Heart left ventricle (tissue), 16 donors: Measurements from ENCODE around the gene C2CD4D. TPM values are rescaled to one million over a fixed set of nuclear protein-coding genes. Genes with fewer than 3 reads are reported as not detected.

Experiments used
- ATAC-seq, 4 donors: fragments of 200-7000 bp; cut with Tn5 transposase; one replicate each; pipeline ENCODE4 v1.9.1; 2020 to 2022; ENCODE audit warnings: moderate library complexity in 4 of 4, mild to moderate bottlenecking in 3 of 4, moderate number of reproducible peaks in 1 of 4
- DNase-seq, 5 donors: peaks; one replicate each; pipeline ENCODE4 v3.0.0-alpha.2; 2020
- H3K27ac ChIP-seq, 12 donors: fragments of 200-600 bp; sonication (generic) in 4 of 12; one replicate each; pipeline versions ENCODE4 v1.5.0 to v1.8.0; 2016 to 2022; ENCODE audit warnings: mild to moderate bottlenecking in 2 of 12
- H3K27me3 ChIP-seq, 9 donors: fragments of 200-600 bp; sonication (generic) in 2 of 9; one replicate each; pipeline versions ENCODE4 v1.5.1 to v1.8.0; 2016 to 2022; ENCODE audit warnings: mild to moderate bottlenecking in 3 of 9
- H3K36me3 ChIP-seq, 9 donors: fragments of 200-600 bp; sonication (generic) in 2 of 9; one replicate each; pipeline versions ENCODE4 v1.5.0 to v1.8.0; 2018 to 2022; ENCODE audit warnings: mild to moderate bottlenecking in 2 of 9
- H3K4me1 ChIP-seq, 12 donors: fragments of 200-600 bp; sonication (generic) in 4 of 12; one replicate each; pipeline versions ENCODE4 v1.5.0 to v1.8.0; 2016 to 2022; ENCODE audit warnings: mild to moderate bottlenecking in 3 of 12
- H3K4me3 ChIP-seq, 12 donors: fragments of 200-600 bp; sonication (generic) in 4 of 12; one replicate each; pipeline versions ENCODE4 v1.5.0 to v1.8.0; 2017 to 2022; ENCODE audit warnings: mild to moderate bottlenecking in 9 of 12, moderate library complexity in 4 of 12
- H3K9me3 ChIP-seq, 12 donors: fragments of 200-600 bp; sonication (generic) in 4 of 12; one replicate each; pipeline versions ENCODE4 v1.5.0 to v1.8.0; 2016 to 2022; ENCODE audit warnings: mild to moderate bottlenecking in 1 of 12
- POLR2A ChIP-seq, 2 donors: fragments of 450-650 bp; IDR thresholded peaks; one replicate each; pipeline ENCODE4 v1.6.1; 2017; ENCODE audit warnings: antibody characterized with exemption in 2 of 2, mild to moderate bottlenecking in 2 of 2, moderate library complexity in 2 of 2
- WGBS, 4 donors: extraction: QIAGEN DNeasy Blood & Tissue Kit in 2 of 4; methylation state at CpG; one replicate each; pipeline versions ENCODE4 v1.1.5 to v1.1.7; 2013 to 2018; 5-methylcytosine and 5-hydroxymethylcytosine counted together
- intact Hi-C, 10 donors: fragments of 100-400 bp; cut with DNase I; formaldehyde crosslinking; loops; one replicate each; pipeline versions ENCODE4 v1.11.1 to v1.14.2; 2022
- polyA plus RNA-seq, 2 donors: library from polyadenylated mRNA; stranded (reverse); fragments of 200-250 nt; gene quantifications; one replicate each; pipeline ENCODE4 v1.2.3, GENCODE V29; 2013
- total RNA-seq, 9 donors: library from RNA; depleted of rRNA in 2 of 9; stranded (reverse); fragments of >200 nt in 2 of 9; fragmentation: NEBNext Ultra II Directional in 3 of 9; extraction: Animal tissue kit (Norgen Biotek cat#: 25700) in 3 of 9; gene quantifications; one replicate each; pipeline versions ENCODE4 v1.1.0 to v1.2.4, GENCODE V29; 2016 to 2023
- TF ChIP-seq, protein P1 (sequence below), 12 donors: fragments of 200-600 bp; sonication (generic) in 4 of 12; IDR thresholded peaks; one replicate each; pipeline versions ENCODE4 v1.5.0 to v1.8.0; 2018 to 2022; ENCODE audit warnings: antibody characterized with exemption in 12 of 12, mild to moderate bottlenecking in 5 of 12
- donor health status: ischemic (EF 13 %, LVEDD 7.1; RV severe dilation, severe dysfunction).
- donor health status: healthy with polysubstance abuse.
- donor health status: DM: no; HTN: yes; CAD: no.
- donor health status: DM: no; HTN: no; CAD: no.
- donor health status: ischemic (EF 25% LVEDD 6.9; RV normal size, moderate dysfunction).
- donor health status: ischemic (EF 25% LVEDD 5.7; RV mildly dilated, moderate dysfunction).
- donor health status: healthy.
- donor health status: DM: yes; HTN: yes; CAD: no.
- donor health status: ischemic (EF 35%, LVEDD 5.7; RV mildly dilated, moderate dysfunction).
- donor health status: nonischemic (EF 11% LVEDD 7.7; RV severe dilation, severe dysfunction).
- donor health status: DM: yes; HTN: yes; CAD: no.
- donor health status: PGD.
- donor health status: ischemic (EF 29% LVEDD 5.4; RV normal size, mild dysfunction).
- donor health status: nonischemic (EF 23%, LVEDD 6.1; RV moderate dilation, normal function).

Gene C2CD4D
- total and polyA plus RNA-seq, 11 donors: 0.14 to 0.28 TPM; not detected in 9

DNA sequence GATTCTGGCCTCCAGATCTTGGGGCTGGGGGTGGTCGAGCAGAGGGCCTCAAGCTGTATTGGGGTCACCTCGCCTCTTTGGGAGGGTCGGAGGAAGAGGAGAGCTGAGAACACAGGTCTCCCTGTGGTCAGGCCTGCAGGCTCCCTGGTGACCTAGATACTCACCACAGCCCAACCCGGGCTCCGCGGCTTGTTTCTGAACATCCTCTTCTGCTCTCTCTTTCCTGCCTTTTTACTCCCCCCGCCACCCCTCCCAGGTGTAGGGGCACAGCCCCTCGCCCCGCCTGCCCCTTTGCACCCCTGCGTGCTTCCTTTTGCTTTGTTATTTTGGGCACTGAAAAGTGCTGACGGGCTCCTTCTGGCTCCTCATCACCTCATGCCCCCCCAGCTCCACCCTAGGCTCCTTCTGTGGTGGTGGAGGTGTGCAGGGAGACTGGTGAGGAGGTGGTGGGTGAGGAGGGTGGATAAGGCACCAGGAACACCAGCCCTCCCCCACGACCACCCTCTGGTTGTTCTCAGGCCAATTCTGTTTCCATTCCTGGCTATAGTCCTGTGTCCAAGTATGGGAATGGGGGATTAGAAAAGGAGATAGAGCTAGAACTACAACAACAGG, 23.8 kb downstream of the C2CD4D start:
- no peak overlapping the region for H3K4me3 ChIP-seq
- no peak overlapping the region for H3K27ac ChIP-seq
- H3K4me1 ChIP-seq: peaks cover 0 to 9% (median 0%) of the 10 kb centered on the region in 12 donors
- 67 to 77% (median 72%) methylated on average over 12 of the region's 12 CpGs for WGBS, 4 donors
- H3K36me3 ChIP-seq: peaks cover 0 to 11% (median 0%) of the 10 kb centered on the region in 9 donors
- DNase-seq: peak in 1 of 5 donors; percentile 15
- ATAC-seq: peak in 1 of 4 donors; percentile 29
- no peaks in the 10 kb centered on the region for H3K9me3 ChIP-seq
- no peaks in the 10 kb centered on the region for H3K27me3 ChIP-seq
- intact Hi-C loops: no loop called here
- no peak for TF ChIP-seq POLR2A (IDR thresholded peaks at IDR 0.05)
- TF ChIP-seq, protein P1, sequence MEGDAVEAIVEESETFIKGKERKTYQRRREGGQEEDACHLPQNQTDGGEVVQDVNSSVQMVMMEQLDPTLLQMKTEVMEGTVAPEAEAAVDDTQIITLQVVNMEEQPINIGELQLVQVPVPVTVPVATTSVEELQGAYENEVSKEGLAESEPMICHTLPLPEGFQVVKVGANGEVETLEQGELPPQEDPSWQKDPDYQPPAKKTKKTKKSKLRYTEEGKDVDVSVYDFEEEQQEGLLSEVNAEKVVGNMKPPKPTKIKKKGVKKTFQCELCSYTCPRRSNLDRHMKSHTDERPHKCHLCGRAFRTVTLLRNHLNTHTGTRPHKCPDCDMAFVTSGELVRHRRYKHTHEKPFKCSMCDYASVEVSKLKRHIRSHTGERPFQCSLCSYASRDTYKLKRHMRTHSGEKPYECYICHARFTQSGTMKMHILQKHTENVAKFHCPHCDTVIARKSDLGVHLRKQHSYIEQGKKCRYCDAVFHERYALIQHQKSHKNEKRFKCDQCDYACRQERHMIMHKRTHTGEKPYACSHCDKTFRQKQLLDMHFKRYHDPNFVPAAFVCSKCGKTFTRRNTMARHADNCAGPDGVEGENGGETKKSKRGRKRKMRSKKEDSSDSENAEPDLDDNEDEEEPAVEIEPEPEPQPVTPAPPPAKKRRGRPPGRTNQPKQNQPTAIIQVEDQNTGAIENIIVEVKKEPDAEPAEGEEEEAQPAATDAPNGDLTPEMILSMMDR (IDR thresholded peaks at IDR 0.05): no peak

DNA sequence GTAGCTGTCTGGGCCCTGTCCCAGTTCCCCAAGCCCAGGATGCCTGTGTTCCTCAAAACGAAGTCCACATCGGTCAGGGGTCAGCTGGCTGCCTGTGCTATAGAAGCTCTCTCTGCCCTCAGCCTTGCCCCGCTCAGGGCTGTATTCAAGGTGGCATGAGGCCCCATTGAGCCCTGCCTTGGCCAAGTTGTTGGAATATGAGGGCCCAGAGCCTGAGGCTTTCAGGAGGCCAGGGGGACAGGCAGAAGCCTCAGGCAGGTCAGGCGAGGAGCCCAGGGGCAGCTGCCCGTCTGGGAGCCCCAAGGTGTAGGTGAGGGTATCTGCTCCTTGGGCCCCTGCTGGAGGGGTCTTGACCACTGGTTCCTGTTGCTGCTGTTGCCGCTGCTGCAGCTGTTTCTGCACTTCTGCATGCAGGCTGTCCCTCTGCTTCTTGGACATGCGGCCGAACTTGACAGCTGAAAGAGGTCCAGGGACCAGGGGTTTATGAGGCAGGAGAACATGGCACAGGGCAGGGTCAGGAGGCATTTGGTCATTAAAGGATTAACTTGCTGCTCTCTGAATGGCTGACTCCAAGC, 24.6 kb downstream of the C2CD4D start:
- no peak overlapping the region for H3K27ac ChIP-seq
- TF ChIP-seq, protein P1 (IDR thresholded peaks at IDR 0.05): no peak
- TF ChIP-seq POLR2A (IDR thresholded peaks at IDR 0.05): no peak
- no peaks in the 10 kb centered on the region for H3K27me3 ChIP-seq
- H3K9me3 ChIP-seq: no peaks in the 10 kb centered on the region
- DNase-seq: peak in 1 of 5 donors; percentile 21
- intact Hi-C loops: no loop called here
- peaks cover 0 to 11% (median 0%) of the 10 kb centered on the region in 9 donors for H3K36me3 ChIP-seq
- peaks cover 0 to 2% (median 0%) of the 10 kb centered on the region in 12 donors for H3K4me1 ChIP-seq
- ATAC-seq: no peak
- H3K4me3 ChIP-seq: no peak overlapping the region
- WGBS, 4 donors: 84 to 95% (median 90%) methylated on average over 7 to 8 of the region's 8 CpGs

DNA sequence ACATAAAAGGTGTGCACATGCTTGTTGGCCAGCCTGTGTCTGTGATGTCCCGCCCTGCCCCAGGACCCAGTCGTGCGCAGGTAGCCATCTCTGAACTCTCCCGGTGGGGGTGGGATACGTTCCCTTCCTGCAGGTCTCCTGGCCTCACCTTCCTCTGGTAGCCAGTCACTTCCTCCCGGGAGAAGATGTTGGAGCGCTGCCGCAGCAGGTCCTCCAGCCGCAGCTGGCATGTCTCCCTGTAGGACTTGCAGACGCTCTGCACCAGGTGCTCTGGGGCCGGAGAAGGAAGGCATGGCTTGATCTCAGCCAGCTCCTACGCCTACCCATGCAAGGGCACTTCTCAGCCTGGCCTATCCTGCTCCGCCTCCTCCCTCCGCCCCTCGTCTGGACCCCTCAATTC, 25.2 kb downstream of the C2CD4D start:
- no peak for TF ChIP-seq POLR2A (IDR thresholded peaks at IDR 0.05)
- TF ChIP-seq, protein P1 (IDR thresholded peaks at IDR 0.05): no peak
- H3K9me3 ChIP-seq: no peaks in the 10 kb centered on the region
- no peak overlapping the region for H3K27ac ChIP-seq
- H3K27me3 ChIP-seq: no peaks in the 10 kb centered on the region
- H3K4me3 ChIP-seq: no peak overlapping the region
- no peaks in the 10 kb centered on the region for H3K4me1 ChIP-seq
- DNase-seq: peak in 1 of 5 donors; percentile 17
- intact Hi-C loops: no loop called here
- H3K36me3 ChIP-seq: peaks cover 0 to 11% (median 0%) of the 10 kb centered on the region in 9 donors
- ATAC-seq: no peak
- WGBS, 4 donors: 76 to 78% (median 77%) methylated on average over 12 to 15 of the region's 15 CpGs

DNA sequence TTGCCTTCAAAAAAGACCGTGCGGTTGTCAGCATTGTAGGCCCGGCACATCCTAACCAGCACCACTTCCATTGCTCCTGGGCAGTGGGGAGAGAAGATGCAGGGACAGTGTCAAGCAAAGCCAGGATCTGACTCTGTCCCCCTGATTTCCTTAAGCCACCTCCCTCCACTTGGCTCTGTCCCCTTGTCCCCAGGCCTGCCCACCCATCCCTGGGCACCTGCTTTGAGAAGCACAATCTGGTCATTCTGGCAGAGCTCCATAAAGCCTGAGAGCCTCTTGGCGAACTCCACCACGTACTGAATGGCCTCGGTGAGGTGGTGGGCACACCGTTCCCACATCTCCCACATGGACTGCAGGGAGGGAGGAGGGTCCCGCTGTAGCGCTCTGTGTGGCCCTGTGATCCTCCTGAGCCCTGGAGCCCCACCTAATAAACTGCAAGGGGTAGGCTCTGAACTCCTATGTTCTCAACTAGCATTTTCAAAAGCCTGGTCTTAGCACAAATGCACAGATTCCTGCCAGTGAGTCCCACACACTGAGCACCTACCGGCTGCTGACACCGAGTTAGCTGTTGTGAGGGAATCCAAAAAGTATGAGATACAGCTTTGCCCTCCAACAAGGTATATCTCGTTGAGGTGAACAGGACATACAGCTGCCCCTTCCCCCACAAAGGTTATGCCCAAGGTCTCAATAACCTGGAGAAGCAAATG, 26.2 kb downstream of the C2CD4D start:
- Histone ChIP-seq H3K4me1 (no peaks in the 10 kb centered on the region), H3K36me3 (peaks cover 0 to 11% (median 0%) of the 10 kb centered on the region in 9 donors), H3K9me3 (no peaks in the 10 kb centered on the region), H3K27me3 (no peaks in the 10 kb centered on the region), H3K27ac (no peak overlapping the region), H3K4me3 (no peak overlapping the region)
- ATAC-seq: no peak
- no peak for TF ChIP-seq POLR2A (IDR thresholded peaks at IDR 0.05)
- TF ChIP-seq, protein P1 (IDR thresholded peaks at IDR 0.05): no peak
- 75 to 82% (median 79%) methylated on average over 12 of the region's 12 CpGs for WGBS, 4 donors
- intact Hi-C loops: no loop called here
- DNase-seq: peak in 1 of 5 donors; percentile 7
